GM23338 (cell line): ENCODE measurements around the gene FLNB. TPM values are rescaled to one million over a fixed set of nuclear protein-coding genes. Genes with fewer than 3 reads are reported as not detected.
A peak's percentile ranks its signal among the peaks of the same experiment; 100 is the strongest.

Experiments
- ATAC-seq: fragments of 200-7000 bp; cut with Tn5 transposase; 3 replicates; pipeline ENCODE4 v1.9.1; 2020
- DNase-seq: peaks from one replicate; pipeline ENCODE4 v3.0.0-alpha.2; 2015; ENCODE audit warnings: low spot score
- H2AFZ ChIP-seq: fragments of 200-600 bp; sonication (generic); 2 replicates; pipeline ENCODE4 v1.8.0; 2016; ENCODE audit warnings: antibody characterized with exemption, mild to moderate bottlenecking, moderate library complexity
- H3F3A ChIP-seq: fragments of 200-600 bp; sonication (generic); replicated peaks from 2 replicates; pipeline ENCODE4 v1.8.0; 2017; ENCODE audit warnings: antibody characterized with exemption, mixed run types, low read depth
- H3K27ac ChIP-seq: fragments of 200-600 bp; sonication (generic); 2 replicates; pipeline ENCODE4 v1.6.1; 2016; ENCODE audit warnings: low read depth
- H3K27me3 ChIP-seq: fragments of 200-600 bp; sonication (generic); 2 replicates; pipeline ENCODE4 v1.8.0; 2016; ENCODE audit warnings: mild to moderate bottlenecking, mixed run types, moderate library complexity; ENCODE audit not compliant: insufficient read depth
- H3K36me3 ChIP-seq: fragments of 200-600 bp; sonication (generic); 2 replicates; pipeline ENCODE4 v1.8.0; 2016; ENCODE audit warnings: mild to moderate bottlenecking; ENCODE audit not compliant: insufficient read depth
- H3K4me1 ChIP-seq: fragments of 200-600 bp; sonication (generic); 2 replicates; pipeline ENCODE4 v1.8.0; 2016; ENCODE audit warnings: mild to moderate bottlenecking, moderate library complexity; ENCODE audit not compliant: insufficient read depth
- H3K4me2 ChIP-seq: fragments of 200-600 bp; sonication (generic); 2 replicates; pipeline ENCODE4 v1.7.1; 2017; ENCODE audit warnings: mixed run types
- H3K4me3 ChIP-seq: fragments of 200-600 bp; sonication (generic); 2 replicates; pipeline ENCODE4 v1.6.1; 2016; ENCODE audit warnings: mixed run types
- H3K79me2 ChIP-seq: fragments of 200-600 bp; sonication (generic); replicated peaks from 2 replicates; pipeline ENCODE4 v1.8.0; 2017; ENCODE audit warnings: mild to moderate bottlenecking; ENCODE audit not compliant: insufficient read depth
- H3K9me2 ChIP-seq: fragments of 200-600 bp; sonication (generic); 2 replicates; pipeline ENCODE4 v1.8.0; 2017; ENCODE audit not compliant: insufficient read depth
- H4K20me1 ChIP-seq: fragments of 200-600 bp; sonication (generic); replicated peaks from 2 replicates; pipeline ENCODE4 v1.8.0; 2017; ENCODE audit warnings: mild to moderate bottlenecking; ENCODE audit not compliant: insufficient read depth
- H3K27ac Mint-ChIP-seq: 2 replicates; pipeline ENCODE4 v1.8.0; 2020; ENCODE audit warnings: inconsistent platforms, mild to moderate bottlenecking, moderate library complexity, mixed read lengths
- H3K27me3 Mint-ChIP-seq: 3 replicates; pipeline ENCODE4 v1.8.0; 2022; ENCODE audit warnings: low read depth, mild to moderate bottlenecking, moderate library complexity, mixed read lengths, inconsistent platforms; ENCODE audit not compliant: insufficient read depth, poor library complexity
- H3K36me3 Mint-ChIP-seq: 3 replicates; pipeline ENCODE4 v1.8.0; 2021; ENCODE audit warnings: low read depth, mild to moderate bottlenecking, inconsistent platforms, moderate library complexity, mixed read lengths
- H3K4me1 Mint-ChIP-seq: 3 replicates; pipeline ENCODE4 v1.8.0; 2020; ENCODE audit warnings: mild to moderate bottlenecking, inconsistent platforms, mixed read lengths
- H3K4me3 Mint-ChIP-seq: 3 replicates; pipeline ENCODE4 v1.8.0; 2021; ENCODE audit warnings: moderate library complexity, mild to moderate bottlenecking, inconsistent platforms, mixed read lengths
- H3K9me3 Mint-ChIP-seq: 3 replicates; pipeline ENCODE4 v1.8.0; 2020; ENCODE audit warnings: moderate library complexity, mild to moderate bottlenecking, inconsistent platforms, mixed read lengths
- EZH2 ChIP-seq: fragments of 200-600 bp; sonication (generic); IDR thresholded peaks from one replicate; pipeline ENCODE4 v1.8.0; 2017; ENCODE audit warnings: antibody characterized with exemption, mild to moderate bottlenecking, low read depth; ENCODE audit not compliant: unreplicated experiment
- JUNB ChIP-seq: IDR thresholded peaks from one replicate; pipeline ENCODE4 v1.6.1; 2016; ENCODE audit warnings: antibody characterized with exemption; ENCODE audit not compliant: unreplicated experiment
- NANOG ChIP-seq: IDR thresholded peaks from 2 replicates; pipeline ENCODE4 v1.6.1; 2016; ENCODE audit warnings: antibody characterized with exemption, borderline replicate concordance
- POLR2AphosphoS5 ChIP-seq: IDR thresholded peaks from 2 replicates; pipeline ENCODE4 v1.6.1; 2016; ENCODE audit warnings: antibody characterized with exemption, low read depth
- STAT1 ChIP-seq: IDR thresholded peaks from one replicate; pipeline ENCODE4 v1.6.1; 2016; ENCODE audit warnings: antibody characterized with exemption; ENCODE audit not compliant: unreplicated experiment
- ZNF114 ChIP-seq: fragments of 250-450 bp; sonication (Bioruptor Pico); IDR thresholded peaks from 2 replicates; pipeline ENCODE4 v1.5.0; 2020; ENCODE audit warnings: mild to moderate bottlenecking, moderate library complexity
- ZNF331 ChIP-seq: fragments of 250-450 bp; sonication (Bioruptor Pico); IDR thresholded peaks from 2 replicates; pipeline ENCODE4 v1.5.0; 2020; ENCODE audit warnings: low read depth, mild to moderate bottlenecking, moderate library complexity
- polyA plus RNA-seq: library from polyadenylated mRNA; unstranded; fragments of >200 nt; fragmentation: Nextera tagmentation; extraction: Ambion mirVana; gene quantifications from 2 replicates; pipeline ENCODE4 v1.2.1, GENCODE V29; 2016
- total RNA-seq: library from RNA; depleted of rRNA; stranded (reverse); fragments of >200 nt; shearing (Covaris generic); gene quantifications from 2 replicates; pipeline ENCODE4 v1.2.3, GENCODE V29; 2014
- TF ChIP-seq, protein P1 (sequence below): IDR thresholded peaks from one replicate; pipeline ENCODE4 v1.6.1; 2018; ENCODE audit warnings: antibody characterized with exemption; ENCODE audit not compliant: unreplicated experiment
- TF ChIP-seq, protein P2 (sequence below): fragments of 250-450 bp; sonication (Bioruptor Pico); IDR thresholded peaks from 2 replicates; pipeline ENCODE4 v1.5.0; 2020; ENCODE audit warnings: mild to moderate bottlenecking, moderate library complexity
- TF ChIP-seq, protein P3 (sequence below): IDR thresholded peaks from 2 replicates; pipeline ENCODE4 v1.6.1; 2016; ENCODE audit warnings: antibody characterized with exemption

FLNB gene
- total and polyA plus RNA-seq, 2 experiments from 2014 or later, result 39.7 to 179 TPM

DNA sequence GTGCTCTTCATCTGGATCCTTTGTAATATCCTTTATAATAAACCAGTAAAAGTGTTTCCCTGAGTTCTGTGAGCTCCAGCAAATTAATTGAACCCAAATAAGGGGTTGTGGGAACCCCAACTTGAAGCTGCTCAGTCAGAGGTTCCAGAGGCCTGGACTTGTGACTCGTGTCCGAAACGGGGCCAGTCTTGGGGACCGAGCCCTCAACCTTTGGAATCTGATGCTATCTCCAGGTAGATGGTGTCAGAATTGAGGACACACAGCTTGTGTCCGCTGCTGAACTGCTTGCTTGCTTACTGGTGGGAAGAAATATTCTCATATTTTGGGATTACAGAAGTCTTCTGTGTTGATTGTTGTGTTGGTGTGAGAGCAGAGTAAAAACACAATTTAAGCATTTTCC is 39.7 kb upstream of the FLNB start (continued):
- TF ChIP-seq, protein P1, sequence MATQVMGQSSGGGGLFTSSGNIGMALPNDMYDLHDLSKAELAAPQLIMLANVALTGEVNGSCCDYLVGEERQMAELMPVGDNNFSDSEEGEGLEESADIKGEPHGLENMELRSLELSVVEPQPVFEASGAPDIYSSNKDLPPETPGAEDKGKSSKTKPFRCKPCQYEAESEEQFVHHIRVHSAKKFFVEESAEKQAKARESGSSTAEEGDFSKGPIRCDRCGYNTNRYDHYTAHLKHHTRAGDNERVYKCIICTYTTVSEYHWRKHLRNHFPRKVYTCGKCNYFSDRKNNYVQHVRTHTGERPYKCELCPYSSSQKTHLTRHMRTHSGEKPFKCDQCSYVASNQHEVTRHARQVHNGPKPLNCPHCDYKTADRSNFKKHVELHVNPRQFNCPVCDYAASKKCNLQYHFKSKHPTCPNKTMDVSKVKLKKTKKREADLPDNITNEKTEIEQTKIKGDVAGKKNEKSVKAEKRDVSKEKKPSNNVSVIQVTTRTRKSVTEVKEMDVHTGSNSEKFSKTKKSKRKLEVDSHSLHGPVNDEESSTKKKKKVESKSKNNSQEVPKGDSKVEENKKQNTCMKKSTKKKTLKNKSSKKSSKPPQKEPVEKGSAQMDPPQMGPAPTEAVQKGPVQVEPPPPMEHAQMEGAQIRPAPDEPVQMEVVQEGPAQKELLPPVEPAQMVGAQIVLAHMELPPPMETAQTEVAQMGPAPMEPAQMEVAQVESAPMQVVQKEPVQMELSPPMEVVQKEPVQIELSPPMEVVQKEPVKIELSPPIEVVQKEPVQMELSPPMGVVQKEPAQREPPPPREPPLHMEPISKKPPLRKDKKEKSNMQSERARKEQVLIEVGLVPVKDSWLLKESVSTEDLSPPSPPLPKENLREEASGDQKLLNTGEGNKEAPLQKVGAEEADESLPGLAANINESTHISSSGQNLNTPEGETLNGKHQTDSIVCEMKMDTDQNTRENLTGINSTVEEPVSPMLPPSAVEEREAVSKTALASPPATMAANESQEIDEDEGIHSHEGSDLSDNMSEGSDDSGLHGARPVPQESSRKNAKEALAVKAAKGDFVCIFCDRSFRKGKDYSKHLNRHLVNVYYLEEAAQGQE, result no peak
- TF ChIP-seq EZH2, result no peak

DNA sequence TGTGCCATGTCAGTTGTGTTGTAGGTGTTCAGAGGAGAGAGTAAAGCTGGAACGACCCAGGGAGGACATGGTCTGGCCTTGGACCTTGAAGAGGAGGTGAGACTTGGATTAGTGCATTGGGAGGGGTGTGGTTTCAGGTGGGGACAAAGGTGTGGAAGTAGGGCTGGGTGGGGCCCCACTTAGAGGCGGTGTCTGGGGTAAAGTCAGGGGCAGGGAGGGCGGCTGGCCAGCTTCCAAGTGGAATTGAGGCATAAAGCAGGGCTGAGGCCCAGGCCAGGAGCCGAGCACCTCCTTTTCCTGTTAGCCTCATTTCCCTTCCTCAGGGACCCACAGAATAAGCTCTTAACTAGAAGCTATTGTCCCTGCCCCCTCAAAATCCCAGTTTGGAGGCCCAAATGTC is 36.2 kb upstream of the FLNB start:
- Histone ChIP-seq H3K4me2 (no peak overlapping the region), H3K4me3 (no peak overlapping the region), H4K20me1 (no peaks in the 10 kb centered on the region), H3K79me2 (no peaks in the 10 kb centered on the region), H3K27ac (0 out of 2 replicates have a peak overlapping the region, but pooled peaks have one; percentile 14), H2AFZ (peak overlapping the region; percentile 90), H3K27me3 (no peaks in the 10 kb centered on the region), H3K4me1 (0 out of 2 replicates have a peak, but pooled peaks cover 13% of the 10 kb centered on the region), H3F3A (no peaks in the 10 kb centered on the region; the same call in 1 of the 2 replicates), H3K36me3 (no peaks in the 10 kb centered on the region; the same call in 1 of the 2 replicates), H3K9me2 (no peaks in the 10 kb centered on the region)
- ATAC-seq (no peak), DNase-seq (peak; percentile 13)
- Mint-ChIP-seq H3K36me3 (no peaks in the 10 kb centered on the region), H3K9me3 (no peaks in the 10 kb centered on the region), H3K27ac (0 out of 2 replicates have a peak overlapping the region, but pooled peaks have one; percentile 28), H3K4me1 (peaks cover 21% of the 10 kb centered on the region), H3K4me3 (no peak overlapping the region), H3K27me3 (peaks cover 5% of the 10 kb centered on the region)
- TF ChIP-seq, protein P2, sequence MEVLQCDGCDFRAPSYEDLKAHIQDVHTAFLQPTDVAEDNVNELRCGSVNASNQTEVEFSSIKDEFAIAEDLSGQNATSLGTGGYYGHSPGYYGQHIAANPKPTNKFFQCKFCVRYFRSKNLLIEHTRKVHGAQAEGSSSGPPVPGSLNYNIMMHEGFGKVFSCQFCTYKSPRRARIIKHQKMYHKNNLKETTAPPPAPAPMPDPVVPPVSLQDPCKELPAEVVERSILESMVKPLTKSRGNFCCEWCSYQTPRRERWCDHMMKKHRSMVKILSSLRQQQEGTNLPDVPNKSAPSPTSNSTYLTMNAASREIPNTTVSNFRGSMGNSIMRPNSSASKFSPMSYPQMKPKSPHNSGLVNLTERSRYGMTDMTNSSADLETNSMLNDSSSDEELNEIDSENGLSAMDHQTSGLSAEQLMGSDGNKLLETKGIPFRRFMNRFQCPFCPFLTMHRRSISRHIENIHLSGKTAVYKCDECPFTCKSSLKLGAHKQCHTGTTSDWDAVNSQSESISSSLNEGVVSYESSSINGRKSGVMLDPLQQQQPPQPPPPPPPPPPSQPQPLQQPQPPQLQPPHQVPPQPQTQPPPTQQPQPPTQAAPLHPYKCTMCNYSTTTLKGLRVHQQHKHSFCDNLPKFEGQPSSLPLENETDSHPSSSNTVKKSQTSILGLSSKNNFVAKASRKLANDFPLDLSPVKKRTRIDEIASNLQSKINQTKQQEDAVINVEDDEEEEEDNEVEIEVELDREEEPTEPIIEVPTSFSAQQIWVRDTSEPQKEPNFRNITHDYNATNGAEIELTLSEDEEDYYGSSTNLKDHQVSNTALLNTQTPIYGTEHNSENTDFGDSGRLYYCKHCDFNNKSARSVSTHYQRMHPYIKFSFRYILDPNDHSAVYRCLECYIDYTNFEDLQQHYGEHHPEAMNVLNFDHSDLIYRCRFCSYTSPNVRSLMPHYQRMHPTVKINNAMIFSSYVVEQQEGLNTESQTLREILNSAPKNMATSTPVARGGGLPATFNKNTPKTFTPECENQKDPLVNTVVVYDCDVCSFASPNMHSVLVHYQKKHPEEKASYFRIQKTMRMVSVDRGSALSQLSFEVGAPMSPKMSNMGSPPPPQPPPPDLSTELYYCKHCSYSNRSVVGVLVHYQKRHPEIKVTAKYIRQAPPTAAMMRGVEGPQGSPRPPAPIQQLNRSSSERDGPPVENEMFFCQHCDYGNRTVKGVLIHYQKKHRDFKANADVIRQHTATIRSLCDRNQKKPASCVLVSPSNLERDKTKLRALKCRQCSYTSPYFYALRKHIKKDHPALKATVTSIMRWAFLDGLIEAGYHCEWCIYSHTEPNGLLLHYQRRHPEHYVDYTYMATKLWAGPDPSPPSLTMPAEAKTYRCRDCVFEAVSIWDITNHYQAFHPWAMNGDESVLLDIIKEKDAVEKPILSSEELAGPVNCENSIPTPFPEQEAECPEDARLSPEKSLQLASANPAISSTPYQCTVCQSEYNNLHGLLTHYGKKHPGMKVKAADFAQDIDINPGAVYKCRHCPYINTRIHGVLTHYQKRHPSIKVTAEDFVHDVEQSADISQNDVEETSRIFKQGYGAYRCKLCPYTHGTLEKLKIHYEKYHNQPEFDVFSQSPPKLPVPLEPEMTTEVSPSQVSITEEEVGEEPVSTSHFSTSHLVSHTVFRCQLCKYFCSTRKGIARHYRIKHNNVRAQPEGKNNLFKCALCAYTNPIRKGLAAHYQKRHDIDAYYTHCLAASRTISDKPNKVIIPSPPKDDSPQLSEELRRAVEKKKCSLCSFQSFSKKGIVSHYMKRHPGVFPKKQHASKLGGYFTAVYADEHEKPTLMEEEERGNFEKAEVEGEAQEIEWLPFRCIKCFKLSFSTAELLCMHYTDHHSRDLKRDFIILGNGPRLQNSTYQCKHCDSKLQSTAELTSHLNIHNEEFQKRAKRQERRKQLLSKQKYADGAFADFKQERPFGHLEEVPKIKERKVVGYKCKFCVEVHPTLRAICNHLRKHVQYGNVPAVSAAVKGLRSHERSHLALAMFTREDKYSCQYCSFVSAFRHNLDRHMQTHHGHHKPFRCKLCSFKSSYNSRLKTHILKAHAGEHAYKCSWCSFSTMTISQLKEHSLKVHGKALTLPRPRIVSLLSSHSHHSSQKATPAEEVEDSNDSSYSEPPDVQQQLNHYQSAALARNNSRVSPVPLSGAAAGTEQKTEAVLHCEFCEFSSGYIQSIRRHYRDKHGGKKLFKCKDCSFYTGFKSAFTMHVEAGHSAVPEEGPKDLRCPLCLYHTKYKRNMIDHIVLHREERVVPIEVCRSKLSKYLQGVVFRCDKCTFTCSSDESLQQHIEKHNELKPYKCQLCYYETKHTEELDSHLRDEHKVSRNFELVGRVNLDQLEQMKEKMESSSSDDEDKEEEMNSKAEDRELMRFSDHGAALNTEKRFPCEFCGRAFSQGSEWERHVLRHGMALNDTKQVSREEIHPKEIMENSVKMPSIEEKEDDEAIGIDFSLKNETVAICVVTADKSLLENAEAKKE, result no peak
- no peak for TF ChIP-seq JUNB
- TF ChIP-seq, protein P3, sequence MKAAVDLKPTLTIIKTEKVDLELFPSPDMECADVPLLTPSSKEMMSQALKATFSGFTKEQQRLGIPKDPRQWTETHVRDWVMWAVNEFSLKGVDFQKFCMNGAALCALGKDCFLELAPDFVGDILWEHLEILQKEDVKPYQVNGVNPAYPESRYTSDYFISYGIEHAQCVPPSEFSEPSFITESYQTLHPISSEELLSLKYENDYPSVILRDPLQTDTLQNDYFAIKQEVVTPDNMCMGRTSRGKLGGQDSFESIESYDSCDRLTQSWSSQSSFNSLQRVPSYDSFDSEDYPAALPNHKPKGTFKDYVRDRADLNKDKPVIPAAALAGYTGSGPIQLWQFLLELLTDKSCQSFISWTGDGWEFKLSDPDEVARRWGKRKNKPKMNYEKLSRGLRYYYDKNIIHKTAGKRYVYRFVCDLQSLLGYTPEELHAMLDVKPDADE, result no peak
- no peak for TF ChIP-seq NANOG
- no peak for TF ChIP-seq STAT1
- no peak for TF ChIP-seq POLR2AphosphoS5
- no peak for TF ChIP-seq EZH2
- no peak for TF ChIP-seq ZNF114 (CRISPR knock-in tag)
- TF ChIP-seq ZNF331, result no peak
